ENCODE results near the gene SETD2.

The SETD2 gene

DNA sequence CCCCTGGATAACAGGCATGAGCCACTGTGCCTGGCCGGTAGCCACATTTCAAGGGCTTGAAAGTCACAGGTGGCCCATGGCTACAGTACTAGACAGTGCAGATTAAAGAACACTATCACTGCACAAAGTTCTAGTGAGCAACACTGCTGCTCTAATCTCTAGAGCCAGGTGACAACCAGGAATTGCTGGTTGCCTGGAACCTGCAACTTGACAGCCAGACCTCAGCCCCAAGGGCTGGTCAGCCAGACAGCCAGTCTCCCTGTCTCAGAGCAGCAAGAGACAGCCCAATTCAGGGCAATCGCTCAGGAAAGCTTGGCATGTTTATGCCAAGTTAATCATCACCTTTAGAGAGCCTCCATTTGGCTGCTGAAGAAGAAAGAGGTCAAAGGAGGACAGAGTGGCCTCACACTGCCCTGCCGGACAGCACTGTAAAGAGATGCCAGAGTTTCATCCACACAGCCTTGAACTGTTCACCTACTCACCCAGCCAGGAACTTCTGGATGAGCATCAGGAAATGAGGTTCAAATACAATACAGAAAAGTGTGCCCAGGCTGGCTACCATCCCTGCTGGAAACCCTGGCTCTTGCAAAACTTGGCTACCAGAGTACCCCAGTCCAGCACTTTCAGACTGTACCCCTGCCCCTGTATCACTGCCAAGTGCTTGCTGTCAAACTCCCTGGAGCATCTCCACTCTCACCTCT, 193.4 kb downstream of the SETD2 start:
- H3K27me3 ChIP-seq (replicated peaks), result no peaks in the 10 kb centered on the region
- no peak for TF ChIP-seq CTCF (IDR thresholded peaks at IDR 0.05; ENCODE audit: low read depth, low read length, missing control alignments)
- in situ Hi-C loops (cut with HindIII; ENCODE audit: low pct_ligation_motif_present, low sequenced_read_pairs), result no loop called here
- no peak overlapping the region for H3K4me3 ChIP-seq (ENCODE audit: low read depth, low read length)
- H3K36me3 ChIP-seq (replicated peaks), result peaks cover 3% of the 10 kb centered on the region
- DNase-seq, result no peak
- H3K27ac ChIP-seq, result no peak overlapping the region

DNA sequence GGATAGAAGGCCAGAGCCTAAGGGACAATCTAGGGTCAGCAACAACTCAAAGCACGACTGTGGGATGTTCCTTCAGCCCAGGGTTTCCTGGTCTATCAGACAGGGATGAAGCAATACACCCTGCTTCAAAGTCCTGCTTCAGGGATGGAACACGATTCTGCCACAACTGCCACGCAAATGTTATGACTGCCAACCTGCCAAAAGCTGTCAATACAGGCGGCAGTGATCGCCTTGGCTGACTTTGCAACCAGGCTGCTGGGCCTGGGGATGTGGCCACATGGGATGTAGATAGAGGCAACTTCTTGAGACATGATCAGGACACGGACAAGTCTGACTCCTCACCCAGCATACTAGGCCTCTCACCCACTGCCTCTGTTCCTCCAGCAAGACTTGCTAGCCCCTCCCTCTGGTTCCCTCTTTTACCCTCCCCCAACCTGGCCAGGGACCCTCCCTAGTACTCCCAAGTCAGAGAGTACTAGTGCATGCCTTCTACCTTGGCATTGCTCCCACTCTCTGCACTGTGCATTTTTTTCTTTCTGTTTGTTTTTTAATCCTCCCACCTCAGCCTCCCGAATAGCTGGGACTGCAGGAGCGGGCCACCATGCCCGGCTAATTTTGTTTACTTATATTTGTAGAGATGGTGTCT, 195.0 kb downstream of the SETD2 start:
- peaks cover 4% of the 10 kb centered on the region for H3K36me3 ChIP-seq (replicated peaks)
- no peak for TF ChIP-seq CTCF (IDR thresholded peaks at IDR 0.05; ENCODE audit: low read depth, low read length, missing control alignments)
- no peaks in the 10 kb centered on the region for H3K27me3 ChIP-seq (replicated peaks)
- no peak overlapping the region for H3K27ac ChIP-seq
- DNase-seq, result no peak
- in situ Hi-C loops (cut with HindIII; ENCODE audit: low pct_ligation_motif_present, low sequenced_read_pairs), result no loop called here
- no peak overlapping the region for H3K4me3 ChIP-seq (ENCODE audit: low read depth, low read length)

GRCh38 chr3:46966811-46967210, 197.1 kb downstream of the SETD2 start:
- H3K4me3 ChIP-seq (ENCODE audit: low read depth, low read length), result no peak overlapping the region
- H3K27ac ChIP-seq, result no peak overlapping the region
- in situ Hi-C loops (cut with HindIII; ENCODE audit: low pct_ligation_motif_present, low sequenced_read_pairs), result no loop called here
- TF ChIP-seq CTCF (IDR thresholded peaks at IDR 0.05; ENCODE audit: low read depth, low read length, missing control alignments), result no peak
- H3K27me3 ChIP-seq (replicated peaks), result no peaks in the 10 kb centered on the region
- DNase-seq, result no peak
- peaks cover 4% of the 10 kb centered on the region for H3K36me3 ChIP-seq (replicated peaks)
